CD4-positive, alpha-beta T cell treated with Interferon alpha-2 for 1 hour (primary cell): ENCODE data around the gene TGIF2.
"Not testable (repeated sequence)": the region's sequence is repeated elsewhere in the genome, so short reads cannot be mapped to it uniquely, and the experiment has no call there.

Source experiments
- DNase-seq, 2 donors: peaks; one replicate each; pipeline ENCODE4 v3.0.0-alpha.2; 2020 to 2022

TGIF2 gene

DNA sequence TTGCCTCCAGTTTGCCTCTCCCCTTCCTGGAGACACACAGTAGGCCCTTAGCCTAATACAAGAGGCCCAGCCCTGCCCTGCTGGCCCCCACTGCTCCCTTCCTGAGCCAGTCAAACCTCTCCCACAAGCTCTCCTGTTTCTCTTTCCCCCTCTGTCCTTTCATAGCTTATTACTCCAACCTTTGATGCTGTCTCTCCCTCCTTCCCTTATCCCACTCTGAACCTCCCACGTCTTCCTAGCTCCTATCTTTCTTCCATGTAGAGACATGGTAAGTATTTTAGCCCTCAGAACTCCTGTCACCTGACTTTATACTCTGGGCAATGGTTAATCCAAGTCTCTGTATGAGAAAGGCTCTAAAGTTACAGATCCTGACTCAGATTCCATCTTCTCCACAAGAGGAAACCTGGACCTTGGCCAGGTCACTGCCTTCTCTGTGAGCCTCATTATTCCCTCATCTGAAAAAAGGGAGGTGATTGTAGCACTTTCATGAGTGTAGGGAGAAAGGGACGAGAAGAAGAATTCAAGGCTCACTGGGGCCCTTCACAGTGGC lies 6.7 kb downstream of the TGIF2 start:
- no peak for DNase-seq

GRCh38 chr20:36582322-36582721 lies 8.9 kb downstream of the TGIF2 start:
- no peak for DNase-seq

- DNase-seq: no peak
These were observed 9.4 kb downstream of the TGIF2 start for GRCh38 chr20:36582821-36583220.

GRCh38 chr20:36584018-36584481 lies 10.7 kb downstream of the TGIF2 start:
- no peak for DNase-seq

DNA sequence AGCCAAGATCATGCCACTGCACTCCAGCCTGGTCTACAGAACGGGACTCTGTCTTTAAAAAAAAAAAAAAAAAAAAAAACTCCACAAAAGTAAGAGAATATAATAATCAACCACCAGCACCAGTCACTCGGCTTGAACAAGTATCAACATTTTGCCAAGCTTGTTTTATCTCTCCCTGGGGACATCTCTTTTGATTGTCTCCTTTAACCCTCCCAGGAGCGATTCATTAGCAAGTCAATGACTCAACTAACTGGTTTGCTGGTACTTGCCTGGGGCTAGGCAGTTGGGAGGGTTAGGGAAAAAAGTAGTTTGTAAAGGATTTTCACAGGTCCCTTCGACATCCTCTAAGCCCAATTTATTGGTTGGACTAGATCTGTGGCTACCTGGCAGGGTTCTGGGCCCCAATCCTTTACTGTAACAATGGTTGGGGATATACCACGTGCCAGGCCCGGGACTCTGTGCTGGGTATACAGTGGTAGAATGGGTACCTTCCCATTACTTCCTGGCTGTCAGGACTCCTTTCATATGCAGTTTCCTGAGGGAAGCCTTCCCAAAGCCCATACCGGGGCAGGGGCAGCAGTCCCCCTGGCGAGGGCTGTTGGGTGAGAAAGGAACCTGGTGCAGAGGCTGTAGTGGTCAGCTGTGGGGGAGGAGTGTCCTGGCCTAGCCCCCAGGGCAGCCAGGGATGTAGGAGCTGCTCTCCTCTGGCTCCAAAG lies 12.2 kb downstream of the TGIF2 start:
- DNase-seq: no peak

DNA sequence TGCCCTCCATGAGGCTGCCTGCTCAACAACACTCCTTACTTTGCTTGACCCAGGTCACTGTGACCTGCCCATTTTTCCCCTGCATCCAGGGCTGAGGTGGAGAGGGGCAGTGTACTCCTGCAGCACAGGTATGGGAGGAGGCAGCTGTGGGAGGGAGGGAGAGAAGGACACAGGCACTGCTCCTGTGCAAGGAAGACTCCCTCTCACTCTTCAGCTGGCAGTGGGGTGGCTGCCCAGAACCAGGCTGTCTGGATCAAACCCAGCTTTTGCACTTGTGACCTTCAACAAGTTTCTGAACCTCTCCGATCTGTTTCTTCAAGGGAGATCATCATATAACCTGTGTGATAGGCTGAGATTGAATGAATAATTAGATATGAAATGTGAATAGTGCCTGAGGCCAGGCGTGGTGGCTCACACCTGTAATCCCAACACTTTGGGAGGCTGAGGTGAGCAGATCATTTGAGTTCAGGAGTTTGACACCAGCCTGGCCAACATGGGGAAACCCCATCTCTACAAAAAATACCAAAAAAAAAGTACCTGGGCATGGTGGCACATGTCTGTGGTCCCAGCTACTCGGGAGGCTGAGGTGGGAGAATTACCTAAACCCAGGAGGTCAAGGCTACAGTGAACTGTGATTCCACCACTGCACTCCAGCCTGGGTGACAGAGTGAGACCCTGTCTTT lies 14.1 kb downstream of the TGIF2 start:
- no peak for DNase-seq

GRCh38 chr20:36591281-36591680 lies 17.9 kb downstream of the TGIF2 start:
- no peak for DNase-seq

GRCh38 chr20:36591854-36592641 lies 18.7 kb downstream of the TGIF2 start:
- peak; percentile 58 to 78 for DNase-seq

- no peak for DNase-seq
These were observed 20.0 kb downstream of the TGIF2 start for GRCh38 chr20:36593347-36593929.

DNA sequence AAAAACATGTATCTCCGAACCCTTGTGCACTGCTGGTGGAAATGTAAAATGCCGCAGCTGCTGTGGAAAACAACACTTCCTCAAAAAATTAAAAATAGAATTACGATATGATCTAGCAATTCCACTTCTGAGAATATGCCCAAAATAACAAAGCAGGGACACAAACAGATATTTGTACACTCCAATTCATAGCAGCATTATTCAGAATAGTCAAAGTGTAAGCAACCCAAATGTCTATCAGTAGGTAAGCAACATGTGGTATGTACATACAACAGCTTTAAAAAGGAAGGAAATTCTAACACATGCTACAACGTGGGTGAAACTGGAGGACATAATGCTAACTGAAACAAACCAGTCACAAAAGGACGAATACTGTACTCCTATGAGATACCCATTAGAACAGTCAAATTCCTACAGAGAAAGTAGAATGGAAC lies 26.5 kb downstream of the TGIF2 start:
- no peak for DNase-seq

GRCh38 chr20:36601540-36601939 lies 28.1 kb downstream of the TGIF2 start:
- no peak for DNase-seq

DNA sequence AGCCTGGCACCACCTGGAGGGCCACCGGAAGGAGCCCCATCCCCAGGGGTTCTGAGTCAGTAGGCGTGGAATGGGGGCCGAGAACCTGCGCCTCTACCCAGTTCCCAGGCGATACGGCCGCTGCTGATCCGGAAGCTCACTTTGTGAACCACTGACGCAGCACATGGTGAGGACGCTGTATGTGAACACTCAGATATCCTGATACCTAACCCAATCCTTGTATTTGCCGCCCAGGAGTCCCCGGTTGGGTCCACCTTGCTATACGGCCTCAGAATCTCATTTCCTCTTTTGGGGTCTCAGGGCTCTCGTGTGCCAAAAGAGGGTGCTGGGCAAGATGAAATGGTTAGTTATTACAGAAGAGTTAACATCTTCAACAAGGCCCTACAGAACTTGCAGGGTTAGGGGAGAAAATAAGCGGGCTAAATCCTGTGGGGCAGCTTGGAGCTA lies 31.6 kb downstream of the TGIF2 start:
- DNase-seq: peak; percentile 67 to 69

GRCh38 chr20:36605399-36606157 lies 32.2 kb downstream of the TGIF2 start, which contains the start of gene RAB5IF:
Gene RAB5IF (plus strand): TSS chr20:36605779. CDS start chr20:36605952, 173 bp downstream.
- DNase-seq: peak; percentile 99

GRCh38 chr20:36606158-36607066 lies 33.0 kb downstream of the TGIF2 start:
- peak in 1 of 2 donors; percentile 37 for DNase-seq

DNA sequence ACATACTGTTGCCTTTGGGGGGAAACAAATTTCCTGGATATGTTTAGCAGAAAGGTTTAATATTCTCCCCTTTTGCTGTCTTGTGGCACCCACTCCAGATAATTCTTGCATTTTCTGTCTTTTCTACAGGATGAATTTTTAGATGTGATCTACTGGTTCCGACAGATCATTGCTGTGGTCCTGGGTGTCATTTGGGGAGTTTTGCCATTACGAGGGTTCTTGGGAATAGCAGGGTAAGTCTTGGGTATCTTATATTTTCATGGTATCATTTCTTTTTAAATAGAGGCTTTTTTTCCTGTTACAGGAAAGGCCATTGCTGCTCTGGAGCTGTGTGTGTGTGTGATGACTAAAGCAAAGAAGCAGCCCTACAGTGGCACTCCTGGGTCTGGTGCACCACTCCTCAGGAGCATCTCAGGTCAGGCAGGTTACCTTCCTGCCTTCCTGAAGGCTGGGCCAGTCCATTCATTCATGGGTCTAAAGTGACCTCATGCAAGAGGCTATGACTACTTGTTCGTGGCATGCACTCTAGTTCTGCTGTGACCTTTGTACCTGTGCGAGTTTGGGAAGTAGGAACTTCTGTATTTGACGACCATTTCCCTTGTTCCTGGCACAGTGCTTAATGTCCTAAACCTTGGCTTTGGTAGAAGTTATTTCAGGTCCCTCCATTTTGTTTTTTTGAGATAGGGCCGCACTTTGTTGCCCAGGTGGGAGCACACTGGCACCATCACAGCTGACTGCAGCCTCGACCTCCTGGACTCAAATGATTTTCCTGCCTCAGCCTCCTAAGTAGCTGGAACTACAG lies 34.4 kb downstream of the TGIF2 start:
- DNase-seq: no peak

- DNase-seq: not testable (repeated sequence)
These were observed 35.0 kb downstream of the TGIF2 start for GRCh38 chr20:36608388-36608728.

DNA sequence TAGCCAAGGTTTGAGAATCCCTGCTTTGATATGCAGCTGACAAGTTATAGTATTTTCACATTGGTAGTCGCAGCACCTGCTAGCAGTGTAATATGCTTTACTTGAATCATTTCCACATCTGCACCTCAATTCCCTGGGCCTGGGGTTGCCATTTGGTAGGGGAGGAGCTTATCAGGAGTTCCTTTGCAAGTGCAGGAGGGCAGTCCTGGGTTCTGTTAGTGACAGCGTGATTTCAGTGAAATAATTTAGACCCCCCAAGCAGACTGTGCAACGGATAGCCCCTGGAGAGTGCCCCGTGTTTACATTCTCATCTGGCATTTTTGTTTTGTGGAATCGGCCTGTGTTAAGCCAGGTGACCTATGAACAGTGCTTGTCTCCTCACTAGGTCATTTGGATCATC lies 38.2 kb downstream of the TGIF2 start:
- DNase-seq: no peak

DNA sequence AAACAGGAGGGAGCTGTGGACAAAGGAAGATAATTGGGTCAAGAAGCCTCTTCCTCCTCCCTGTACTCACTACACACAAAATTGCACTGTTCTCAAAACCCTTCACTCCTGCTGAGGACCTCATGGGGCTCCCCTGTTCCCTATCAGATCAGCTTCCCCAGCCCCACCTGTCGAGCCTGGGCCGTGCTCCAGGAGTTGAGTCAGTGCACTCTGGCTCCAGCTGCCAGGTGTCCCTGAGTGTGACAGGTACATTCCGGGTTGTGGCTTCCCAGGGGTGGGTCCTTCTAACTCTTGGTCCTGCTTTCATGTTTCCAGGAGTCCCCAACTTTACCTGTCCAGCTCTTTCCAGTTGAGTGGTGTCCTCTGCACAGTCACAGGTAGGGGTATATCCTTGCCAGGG lies 40.6 kb downstream of the TGIF2 start:
- DNase-seq: no peak

GRCh38 chr20:36614781-36615557 lies 41.6 kb downstream of the TGIF2 start:
- no peak for DNase-seq
